ENCODE data around the gene TTLL12. TPM values are rescaled to one million over a fixed set of nuclear protein-coding genes. Genes with fewer than 3 reads are reported as not detected.

TTLL12 gene
- total RNA-seq, 2 experiments from 2014 or later, result 104 to 106 TPM

DNA sequence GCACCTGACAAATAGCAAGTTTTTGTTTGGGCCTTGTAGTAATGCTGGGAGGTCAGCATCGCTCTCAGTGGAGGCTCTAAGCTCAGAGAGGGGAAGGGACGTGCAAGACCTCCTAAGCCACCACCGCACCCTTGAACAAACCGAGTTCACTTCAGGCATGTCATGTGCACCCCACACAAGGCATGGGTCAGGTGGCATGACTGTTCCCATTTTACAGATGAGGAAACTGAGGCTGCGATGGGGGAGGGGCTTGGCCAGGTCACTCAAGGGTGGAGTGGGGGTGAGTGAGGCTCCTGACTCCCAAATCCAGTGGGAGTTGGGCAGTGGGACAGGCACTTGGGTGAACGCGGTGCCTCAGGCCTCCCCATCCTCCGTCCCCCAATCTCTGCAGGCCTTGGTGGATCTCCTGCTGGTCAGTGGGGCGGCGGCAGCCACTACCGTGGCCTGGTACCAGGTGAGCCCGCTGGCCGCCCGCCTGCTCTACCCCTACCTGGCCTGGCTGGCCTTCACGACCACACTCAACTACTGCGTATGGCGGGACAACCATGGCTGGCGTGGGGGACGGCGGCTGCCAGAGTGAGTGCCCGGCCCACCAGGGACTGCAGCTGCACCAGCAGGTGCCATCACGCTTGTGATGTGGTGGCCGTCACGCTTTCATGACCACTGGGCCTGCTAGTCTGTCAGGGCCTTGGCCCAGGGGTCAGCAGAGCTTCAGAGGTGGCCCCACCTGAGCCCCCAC lies 24.4 kb downstream of the TTLL12 start:
- Mint-ChIP-seq H3K9me3 (no peaks in the 10 kb centered on the region), H3K27me3 (no peaks in the 10 kb centered on the region)

DNA sequence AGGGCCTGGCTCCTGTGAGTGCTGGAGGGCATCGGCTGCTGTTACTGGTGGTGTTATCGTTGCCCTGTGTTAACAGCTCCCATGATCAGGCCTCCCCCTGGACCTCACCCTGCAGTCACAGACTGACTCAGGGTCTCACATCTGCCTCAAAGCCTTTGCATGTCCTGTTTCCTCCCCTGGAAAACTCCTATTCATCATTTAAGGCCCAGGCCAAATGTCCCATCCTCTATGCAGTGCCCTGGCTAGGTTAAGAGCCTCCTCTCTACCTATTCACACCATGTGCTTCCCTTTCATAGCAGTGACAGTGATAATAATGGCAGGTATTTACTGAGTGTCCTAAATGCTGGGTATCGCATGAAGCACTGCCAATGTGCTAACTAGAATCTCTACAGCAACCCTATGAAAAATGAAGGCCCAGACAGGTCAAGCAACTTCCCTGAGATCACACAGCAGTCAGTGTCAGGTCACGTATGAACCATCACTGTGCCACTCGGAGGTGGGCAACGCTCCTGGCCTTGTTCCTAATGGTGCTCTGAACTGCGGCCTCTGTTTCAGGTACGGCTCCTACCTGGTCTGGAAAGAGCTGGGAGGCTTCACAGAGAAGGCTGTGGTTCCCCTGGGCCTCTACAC lies 26.3 kb downstream of the TTLL12 start:
- DNase-seq, result no peak
- peaks cover 4% of the 10 kb centered on the region for H3K36me3 Mint-ChIP-seq
- H3K4me3 Mint-ChIP-seq, result no peak overlapping the region
- H3K9me3 Mint-ChIP-seq, result no peaks in the 10 kb centered on the region
- H3K27ac Mint-ChIP-seq, result no peak overlapping the region
- peaks cover 2% of the 10 kb centered on the region for H3K4me1 Mint-ChIP-seq
- no peaks in the 10 kb centered on the region for H3K27me3 Mint-ChIP-seq

More for the DNA sequence above, 24.4 kb downstream of the TTLL12 start:
- DNase-seq, result no peak
- H3K4me3 Mint-ChIP-seq, result no peak overlapping the region
- H3K4me1 Mint-ChIP-seq, result no peaks in the 10 kb centered on the region
- peaks cover 4% of the 10 kb centered on the region for H3K36me3 Mint-ChIP-seq
- no peak overlapping the region for H3K27ac Mint-ChIP-seq

DNA sequence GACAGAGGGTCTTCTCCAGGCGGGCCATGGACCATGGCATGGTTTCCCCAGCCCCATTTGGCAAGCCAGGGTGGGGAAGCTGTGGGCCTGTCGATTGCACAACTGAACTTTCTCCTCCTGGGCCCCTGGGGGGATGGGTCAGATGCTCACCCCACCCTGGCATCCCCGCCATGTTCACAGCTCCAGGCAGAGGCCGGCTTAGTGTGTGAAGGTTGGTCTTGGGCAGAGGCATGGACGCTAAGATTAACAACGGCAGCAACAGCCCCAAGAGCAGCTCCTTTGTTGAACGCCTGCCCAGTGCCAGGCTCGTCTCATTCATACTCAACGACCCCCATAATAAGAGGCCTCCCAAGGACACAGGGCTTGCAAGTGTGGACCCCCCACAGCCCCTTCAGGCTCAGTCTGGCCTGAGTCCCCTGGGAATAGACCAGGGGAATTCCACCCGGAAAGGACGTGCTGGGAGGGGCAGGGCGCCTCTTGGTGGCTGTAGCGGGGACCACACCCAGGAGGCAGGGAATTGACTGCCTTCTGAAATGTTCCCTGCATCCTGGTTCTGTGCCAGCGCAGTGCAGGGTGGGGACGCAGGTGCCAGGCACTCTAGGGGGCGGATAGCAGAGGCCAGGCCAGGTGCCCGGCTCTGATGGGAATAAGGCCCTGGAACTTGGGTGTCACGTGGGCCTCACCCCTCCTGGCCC lies 27.3 kb downstream of the TTLL12 start:
- Mint-ChIP-seq H3K27ac (no peak overlapping the region), H3K4me3 (no peak overlapping the region), H3K9me3 (no peaks in the 10 kb centered on the region), H3K4me1 (peaks cover 3% of the 10 kb centered on the region), H3K36me3 (peaks cover 4% of the 10 kb centered on the region), H3K27me3 (no peaks in the 10 kb centered on the region)
- no peak for DNase-seq

GRCh38 chr22:43158778-43159483 lies 28.0 kb downstream of the TTLL12 start:
- Mint-ChIP-seq H3K27ac (peak overlapping the region; percentile 44), H3K27me3 (no peaks in the 10 kb centered on the region), H3K9me3 (no peaks in the 10 kb centered on the region), H3K4me1 (peaks cover 3% of the 10 kb centered on the region), H3K36me3 (peaks cover 4% of the 10 kb centered on the region), H3K4me3 (no peak overlapping the region)
- DNase-seq, result no peak

DNA sequence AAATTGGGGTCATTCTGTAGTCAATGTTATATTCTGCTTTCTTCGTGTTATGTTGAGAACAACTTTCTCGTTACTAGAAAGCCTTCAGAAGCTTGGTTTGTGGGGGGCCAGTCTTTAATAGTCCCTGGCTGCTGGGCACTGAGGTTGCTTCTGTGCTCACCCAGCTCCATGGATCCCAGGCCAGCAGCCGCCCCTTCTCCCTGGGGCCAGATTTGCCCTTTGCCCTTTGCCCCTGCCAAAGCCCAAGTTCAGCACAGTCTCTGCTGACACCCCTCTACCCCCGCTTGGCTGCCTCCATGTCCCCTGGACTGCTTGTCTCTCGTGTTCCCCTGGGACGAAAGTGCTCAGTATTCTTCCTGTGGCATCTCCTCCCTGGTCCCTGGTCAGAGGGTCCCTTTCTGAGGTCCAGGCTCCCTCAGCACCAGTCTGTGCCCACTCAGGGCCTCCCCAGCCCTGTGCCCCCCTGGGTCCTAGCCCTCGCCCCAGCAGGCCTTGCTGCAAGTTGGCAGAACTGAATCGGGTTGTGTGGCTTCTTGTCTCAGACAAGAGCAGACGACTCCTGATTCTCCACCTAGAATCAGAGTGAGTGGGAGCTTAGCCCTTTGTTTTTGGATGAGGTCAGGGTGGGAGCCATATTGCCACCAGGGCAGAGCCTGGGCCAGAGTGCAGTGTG lies 28.9 kb downstream of the TTLL12 start:
- Mint-ChIP-seq H3K36me3 (peaks cover 4% of the 10 kb centered on the region), H3K9me3 (no peaks in the 10 kb centered on the region), H3K4me1 (peaks cover 5% of the 10 kb centered on the region), H3K27me3 (no peaks in the 10 kb centered on the region), H3K27ac (no peak overlapping the region), H3K4me3 (no peak overlapping the region)
- DNase-seq, result no peak

- Mint-ChIP-seq H3K4me3 (no peak overlapping the region), H3K4me1 (peaks cover 6% of the 10 kb centered on the region), H3K9me3 (no peaks in the 10 kb centered on the region), H3K36me3 (peaks cover 3% of the 10 kb centered on the region), H3K27ac (peak overlapping the region; percentile 34), H3K27me3 (no peaks in the 10 kb centered on the region)
- DNase-seq, result no peak
Observed at GRCh38 chr22:43156413-43156812, 30.5 kb downstream of the TTLL12 start.

DNA sequence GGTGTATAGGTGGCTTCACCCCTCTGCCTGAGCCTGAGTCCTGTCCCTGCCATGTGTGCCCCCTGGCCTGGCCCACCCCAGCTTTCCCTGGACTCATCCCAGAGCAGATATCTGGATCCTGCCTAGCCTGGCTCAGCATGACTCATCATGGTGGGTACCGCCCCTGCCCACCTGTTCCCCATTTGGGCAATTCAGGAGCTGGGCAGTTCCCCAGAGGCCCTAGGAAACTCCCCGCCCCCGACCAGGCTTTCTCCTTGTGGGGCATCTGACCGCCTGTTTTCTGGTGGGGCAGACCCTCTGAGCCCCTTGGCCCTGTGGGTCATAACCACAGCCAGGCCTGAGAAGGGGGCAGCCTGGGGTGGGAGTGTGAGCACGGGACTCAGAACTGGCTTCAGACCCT lies 31.1 kb downstream of the TTLL12 start:
- no peak for DNase-seq
- Mint-ChIP-seq H3K9me3 (no peaks in the 10 kb centered on the region), H3K36me3 (peaks cover 3% of the 10 kb centered on the region), H3K4me1 (peaks cover 10% of the 10 kb centered on the region), H3K4me3 (no peak overlapping the region), H3K27ac (no peak overlapping the region), H3K27me3 (no peaks in the 10 kb centered on the region)

DNA sequence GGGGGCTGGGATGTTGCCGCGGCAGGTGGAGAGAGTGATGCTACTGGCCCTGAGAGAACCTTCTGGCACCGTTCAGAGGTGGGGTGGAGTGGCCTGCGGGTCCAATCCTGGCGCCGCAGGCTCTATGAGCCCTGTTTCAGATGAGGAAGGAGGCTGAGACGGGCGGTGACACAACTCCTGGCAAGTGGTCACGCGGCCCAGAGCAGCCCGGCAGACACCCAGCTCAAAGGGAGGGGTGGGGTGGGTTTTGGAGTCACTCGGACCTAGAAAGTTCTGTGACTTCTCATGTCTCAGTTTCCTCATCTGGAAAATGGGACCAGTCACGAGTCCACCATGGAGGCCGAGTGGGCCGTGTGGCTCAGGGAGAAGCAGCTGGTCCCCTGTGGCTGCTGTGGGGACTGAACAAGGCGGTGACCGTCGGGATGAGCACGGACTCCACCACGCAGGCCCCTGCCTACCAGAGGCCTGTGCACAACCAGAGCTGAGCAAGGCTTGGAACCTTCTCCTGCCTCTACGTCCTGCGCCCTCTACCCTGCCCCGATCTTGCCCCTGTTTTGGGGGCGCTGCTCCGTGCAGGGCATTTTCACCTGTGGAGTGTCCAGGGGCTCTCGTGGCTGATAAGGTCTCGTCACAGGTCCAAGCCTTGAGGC lies 31.9 kb downstream of the TTLL12 start:
- Mint-ChIP-seq H3K4me3 (no peak overlapping the region), H3K36me3 (peaks cover 3% of the 10 kb centered on the region), H3K4me1 (peaks cover 13% of the 10 kb centered on the region), H3K27me3 (no peaks in the 10 kb centered on the region), H3K27ac (no peak overlapping the region), H3K9me3 (no peaks in the 10 kb centered on the region)
- DNase-seq, result no peak

DNA sequence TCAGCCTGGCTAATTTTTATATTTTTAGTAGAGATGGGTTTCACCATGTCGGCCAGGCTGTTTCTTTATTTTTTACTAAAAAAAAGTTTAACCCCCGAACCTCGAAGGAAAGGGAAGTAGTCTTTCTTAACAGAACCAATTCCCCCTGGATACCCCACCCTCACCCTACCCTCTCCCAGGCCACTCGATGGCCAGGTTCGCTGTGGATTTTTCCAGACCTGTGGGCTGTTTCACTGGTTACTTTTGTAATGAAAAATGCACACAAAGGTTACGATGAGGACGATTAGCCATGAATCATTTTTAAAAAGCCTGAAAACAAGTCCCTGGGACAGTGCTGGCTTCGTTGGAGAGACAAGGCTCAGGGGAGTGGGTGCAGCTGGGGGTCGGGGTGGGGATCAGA lies 33.0 kb downstream of the TTLL12 start:
- H3K4me3 Mint-ChIP-seq, result no peak overlapping the region
- no peaks in the 10 kb centered on the region for H3K27me3 Mint-ChIP-seq
- peaks cover 13% of the 10 kb centered on the region for H3K4me1 Mint-ChIP-seq

DNA sequence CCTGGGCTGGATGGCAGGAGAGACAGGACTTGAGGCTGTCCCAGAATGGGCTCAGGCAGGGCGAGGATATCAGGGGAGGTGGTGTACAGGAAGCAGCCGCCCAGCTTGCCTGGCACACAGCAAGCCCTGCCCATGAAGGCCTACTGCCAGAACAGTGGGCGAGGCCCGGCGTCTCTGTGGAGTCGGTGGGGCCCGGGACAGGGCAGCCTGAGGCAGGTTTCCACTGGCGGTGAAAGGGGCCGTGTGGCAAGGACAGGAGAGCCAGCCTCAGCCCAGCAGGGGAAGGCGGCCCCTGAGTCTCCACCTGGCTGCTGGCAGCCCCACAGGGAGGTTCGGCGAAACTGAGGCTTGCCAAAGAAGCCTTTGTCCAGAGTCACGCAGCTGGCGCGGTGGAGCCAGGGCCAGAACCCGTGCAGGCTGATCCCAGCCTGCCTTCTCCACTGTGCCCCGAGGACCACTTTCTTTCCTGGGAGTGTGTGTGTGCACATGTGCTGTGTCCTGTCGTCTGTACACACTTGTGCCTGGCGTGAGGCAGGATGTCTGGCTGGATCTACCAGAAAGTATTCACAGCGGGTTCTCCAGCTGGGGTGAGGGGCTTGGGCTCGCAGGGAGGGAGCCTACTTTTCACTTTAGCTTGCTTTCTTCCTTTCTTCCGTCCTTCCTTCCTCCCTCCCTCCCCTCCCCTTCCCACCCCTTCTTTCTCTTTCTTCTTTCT lies 34.4 kb downstream of the TTLL12 start:
- no peaks in the 10 kb centered on the region for H3K9me3 Mint-ChIP-seq
- H3K4me1 Mint-ChIP-seq, result peaks cover 16% of the 10 kb centered on the region
- peak overlapping the region; percentile 85 for H3K4me3 Mint-ChIP-seq
- H3K27ac Mint-ChIP-seq, result peak overlapping the region; percentile 79
- H3K36me3 Mint-ChIP-seq, result peaks cover 1% of the 10 kb centered on the region
- H3K27me3 Mint-ChIP-seq, result no peaks in the 10 kb centered on the region
- DNase-seq, result peak; percentile 69

More for the DNA sequence above, 33.0 kb downstream of the TTLL12 start:
- DNase-seq, result no peak
- peaks cover 3% of the 10 kb centered on the region for H3K36me3 Mint-ChIP-seq
- no peaks in the 10 kb centered on the region for H3K9me3 Mint-ChIP-seq
- no peak overlapping the region for H3K27ac Mint-ChIP-seq

DNA sequence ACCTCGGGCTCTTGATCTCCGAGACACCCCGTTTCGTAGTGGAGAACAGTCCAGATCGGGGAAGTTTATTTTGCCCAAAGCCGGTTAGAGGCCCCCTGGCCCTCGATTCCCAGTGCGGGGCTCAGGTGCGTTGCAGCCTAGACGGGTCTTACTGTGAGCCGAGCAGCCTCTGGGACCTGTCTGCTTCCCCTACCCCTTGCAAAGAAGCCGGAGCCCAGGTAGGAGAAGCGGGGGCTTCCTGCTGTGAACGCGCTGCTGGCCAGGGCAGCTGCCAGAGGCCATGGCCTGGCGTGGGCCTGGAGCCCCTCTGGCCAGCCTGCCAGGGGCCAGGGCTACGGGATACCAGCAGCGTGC lies 35.0 kb downstream of the TTLL12 start:
- DNase-seq, result peak; percentile 20
- Mint-ChIP-seq H3K27me3 (no peaks in the 10 kb centered on the region), H3K4me1 (peaks cover 19% of the 10 kb centered on the region), H3K4me3 (peak overlapping the region; percentile 85), H3K27ac (peak overlapping the region; percentile 79), H3K36me3 (peaks cover 1% of the 10 kb centered on the region), H3K9me3 (no peaks in the 10 kb centered on the region)

- Mint-ChIP-seq H3K36me3 (peaks cover 1% of the 10 kb centered on the region), H3K4me1 (peaks cover 19% of the 10 kb centered on the region), H3K27ac (peak within 1 kb of the TSS; percentile 90), H3K27me3 (no peaks in the 10 kb centered on the region), H3K9me3 (no peaks in the 10 kb centered on the region), H3K4me3 (peak within 1 kb of the TSS; percentile 85)
- DNase-seq, result peak; percentile 61
Observed at GRCh38 chr22:43151251-43152002, 35.5 kb downstream of the TTLL12 start, which contains the start of gene TSPO. TSS of gene TSPO (plus strand) at chr22:43151559. CDS start at chr22:43159239, 7,680 bp downstream.

GRCh38 chr22:43150731-43151206 lies 36.2 kb downstream of the TTLL12 start:
- Mint-ChIP-seq H3K27me3 (no peaks in the 10 kb centered on the region), H3K4me1 (peaks cover 19% of the 10 kb centered on the region), H3K27ac (peak overlapping the region; percentile 90), H3K9me3 (no peaks in the 10 kb centered on the region), H3K4me3 (peak overlapping the region; percentile 85), H3K36me3 (peaks cover 1% of the 10 kb centered on the region)
- no peak for DNase-seq
